Fibroblast of skin of back (primary cell): ENCODE data around the gene UPK1A.
"Not testable (repeated sequence)": the region's sequence is repeated elsewhere in the genome, so short reads cannot be mapped to it uniquely, and the experiment has no call there.

Experiments
- DNase-seq: peaks from one replicate; pipeline ENCODE4 v3.0.0-alpha.2; 2013

UPK1A gene

DNA sequence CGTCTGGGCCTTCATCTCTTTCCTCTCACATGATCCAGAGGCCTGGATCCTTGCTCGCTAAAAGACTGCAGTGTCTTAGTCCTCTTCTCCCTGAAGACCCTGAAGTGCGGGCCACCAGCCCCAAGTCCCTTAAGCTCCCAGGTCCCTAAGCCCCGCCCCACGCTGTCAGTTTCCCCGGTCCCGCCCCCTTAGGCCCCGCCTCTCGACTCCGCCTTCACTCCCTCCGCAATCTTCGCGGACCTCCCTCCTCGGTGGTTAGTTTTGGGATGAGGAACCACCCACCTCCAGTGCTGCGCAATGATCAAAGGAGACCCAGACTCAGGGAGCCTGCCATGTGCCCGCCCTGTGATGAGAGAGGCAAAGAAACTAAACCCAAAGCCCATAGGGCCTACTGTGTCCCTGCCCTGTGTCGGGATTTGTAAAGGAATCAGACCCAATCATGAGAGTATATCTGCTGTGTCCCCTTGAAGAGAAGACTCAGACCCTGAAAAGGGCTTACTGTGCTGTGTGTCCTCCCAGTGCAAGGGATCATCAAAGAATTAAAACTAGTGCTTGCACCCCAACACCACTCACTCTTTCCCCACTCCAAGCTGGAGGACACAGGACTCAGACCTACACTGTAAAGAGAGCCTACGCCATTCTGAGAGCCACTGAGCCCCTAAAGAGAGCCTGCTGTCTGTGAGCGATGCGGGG, 21.2 kb upstream of the UPK1A start:
- DNase-seq, result peak; percentile 59

DNA sequence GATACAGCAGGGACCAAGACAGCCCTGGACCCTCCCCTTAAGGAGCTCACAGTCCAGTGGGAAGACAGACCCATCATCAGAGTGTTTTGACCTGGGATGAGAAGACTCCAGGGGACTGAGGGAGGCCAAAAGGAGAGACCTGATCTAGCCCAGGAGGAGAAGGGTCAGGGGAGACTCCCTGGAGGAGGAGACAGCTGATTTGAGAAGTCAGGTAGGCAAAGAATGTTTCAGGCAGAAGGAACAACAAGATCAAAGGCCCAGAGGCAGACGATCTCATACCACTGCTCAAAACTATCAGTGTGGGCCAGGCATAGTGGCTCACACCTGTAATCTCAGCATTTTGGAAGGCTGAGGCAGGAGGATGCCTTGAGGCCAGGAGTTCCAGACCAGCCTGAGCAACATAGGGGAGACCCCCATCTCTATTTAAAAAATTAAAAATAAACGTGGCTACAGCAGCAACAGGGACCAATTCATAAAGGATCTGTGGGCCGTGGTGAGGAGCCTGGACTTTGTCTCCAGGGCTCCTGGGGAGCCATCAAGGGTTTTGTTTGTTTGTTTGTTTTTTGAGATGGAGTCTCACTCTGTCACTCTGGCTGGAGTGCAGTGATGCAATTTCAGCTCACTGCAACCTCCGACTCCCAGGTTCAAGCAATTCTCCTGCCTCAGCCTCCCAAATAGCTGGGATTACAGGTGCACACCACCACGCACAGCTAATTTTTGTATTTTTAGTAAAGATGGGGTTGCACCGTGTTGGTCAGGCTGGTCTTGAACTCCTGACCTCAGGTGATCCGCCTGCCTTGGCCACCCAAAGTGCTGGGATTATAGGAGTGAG, 20.4 kb upstream of the UPK1A start:
- no peak for DNase-seq

DNA sequence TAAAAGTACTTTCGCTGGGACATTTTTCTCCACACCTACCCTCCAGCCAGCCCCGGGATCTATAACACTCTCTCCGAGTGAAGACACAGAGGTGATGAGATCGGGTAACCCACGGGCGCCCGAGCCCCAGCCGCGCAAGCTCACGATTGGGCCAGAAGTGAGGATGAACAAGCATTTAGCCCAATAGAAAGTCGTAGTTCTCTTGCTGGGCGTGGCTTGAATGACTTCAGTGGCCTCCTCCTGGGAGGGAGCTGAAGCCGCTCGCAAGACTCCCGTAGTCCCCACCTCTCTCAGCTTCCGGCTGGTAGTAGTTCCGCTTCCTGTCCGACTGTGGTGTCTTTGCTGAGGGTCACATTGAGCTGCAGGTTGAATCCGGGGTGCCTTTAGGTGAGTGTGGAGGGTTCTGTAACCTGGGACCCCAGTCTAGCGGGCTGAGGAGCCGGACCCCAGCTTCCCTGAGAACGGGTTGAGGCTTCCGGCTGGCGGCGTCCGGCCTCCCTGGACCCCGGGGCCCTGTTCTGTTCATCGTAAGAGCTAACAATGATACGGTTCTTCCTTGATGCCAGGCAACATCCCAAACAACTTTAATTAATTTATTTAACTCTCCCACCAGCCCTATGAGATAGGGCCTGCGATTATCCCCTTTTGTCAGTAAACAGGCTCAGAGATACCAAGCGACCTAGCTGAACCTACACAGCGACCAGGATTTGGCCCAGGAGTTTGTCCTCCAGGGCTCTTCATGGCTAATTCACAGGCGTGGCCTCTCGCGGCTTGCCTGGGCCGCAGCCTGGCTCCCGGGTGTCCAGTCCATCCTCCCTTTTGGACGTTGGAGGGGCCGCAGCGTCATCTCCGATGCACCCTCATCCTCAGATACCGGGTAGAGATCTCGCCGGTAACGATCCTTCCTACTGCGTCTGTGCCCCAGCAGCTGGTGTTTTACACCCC, 18.0 kb upstream of the UPK1A start, which contains the start of gene COX6B1:
Gene COX6B1, plus strand, starts transcription at position 307 of the 945 bp plus-strand sequence. CDS start 2,921 bp downstream, outside the sequence.
- peak; percentile 98 for DNase-seq

DNA sequence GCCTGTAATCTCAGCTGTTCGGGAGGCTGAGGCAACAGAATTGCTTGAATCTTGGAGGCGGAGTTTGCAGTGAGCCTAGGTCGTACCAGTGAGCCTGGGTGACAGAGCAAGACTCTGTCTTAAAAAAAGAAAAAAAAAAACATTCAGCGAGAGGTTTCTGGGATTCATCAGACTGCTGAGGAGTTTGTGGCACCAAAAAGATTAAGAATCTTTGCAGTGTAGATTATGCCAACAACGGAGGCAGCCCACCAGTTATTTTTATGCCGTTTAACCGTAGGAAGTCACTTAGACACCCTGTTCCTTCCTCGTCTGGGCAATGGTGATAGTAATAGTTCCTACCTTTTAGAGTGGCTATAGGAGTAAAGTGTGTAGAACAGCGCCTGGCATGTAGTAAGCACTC, 15.7 kb upstream of the UPK1A start:
- no peak for DNase-seq

DNA sequence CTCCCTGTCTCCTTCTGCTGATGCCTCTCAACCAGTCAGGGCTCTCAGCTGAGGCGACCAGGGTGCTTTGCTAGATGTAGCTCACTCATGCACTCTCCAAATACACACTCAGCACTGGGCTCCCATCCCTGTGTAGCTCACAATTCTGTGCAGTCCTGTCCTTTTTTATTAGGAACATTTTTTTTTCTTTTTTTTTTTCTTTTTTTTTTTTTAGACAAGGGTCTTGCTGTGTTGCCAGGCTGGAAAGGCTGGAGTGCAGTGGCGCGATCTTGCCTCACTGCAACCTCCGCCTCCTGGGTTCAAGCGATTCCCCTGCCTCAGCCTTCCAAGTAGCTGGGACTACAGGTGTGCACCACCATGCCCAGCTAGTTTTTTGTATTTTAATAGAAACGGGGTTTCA, 11.5 kb upstream of the UPK1A start:
- DNase-seq, result not testable (repeated sequence)

DNA sequence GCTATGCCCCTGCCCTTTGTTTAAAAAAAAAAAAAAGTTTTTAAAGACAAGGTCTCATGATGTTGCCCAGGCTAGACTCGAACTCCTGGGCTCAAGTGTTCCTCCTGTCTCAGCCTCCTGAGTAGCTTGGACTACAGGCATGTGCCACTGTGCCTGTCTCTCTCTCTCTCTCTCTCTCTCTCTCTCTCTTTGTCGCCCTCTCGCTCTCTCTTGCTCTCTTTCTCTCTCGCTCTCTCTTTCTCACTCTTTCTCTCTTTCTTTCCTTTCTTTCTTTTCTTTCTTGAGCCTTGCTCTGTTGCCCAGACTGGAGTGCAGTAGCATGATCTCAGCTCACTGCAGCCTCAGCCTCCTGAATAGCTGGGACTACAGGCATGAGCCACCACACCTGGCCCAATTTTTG, 10.7 kb upstream of the UPK1A start:
- DNase-seq, result no peak

DNA sequence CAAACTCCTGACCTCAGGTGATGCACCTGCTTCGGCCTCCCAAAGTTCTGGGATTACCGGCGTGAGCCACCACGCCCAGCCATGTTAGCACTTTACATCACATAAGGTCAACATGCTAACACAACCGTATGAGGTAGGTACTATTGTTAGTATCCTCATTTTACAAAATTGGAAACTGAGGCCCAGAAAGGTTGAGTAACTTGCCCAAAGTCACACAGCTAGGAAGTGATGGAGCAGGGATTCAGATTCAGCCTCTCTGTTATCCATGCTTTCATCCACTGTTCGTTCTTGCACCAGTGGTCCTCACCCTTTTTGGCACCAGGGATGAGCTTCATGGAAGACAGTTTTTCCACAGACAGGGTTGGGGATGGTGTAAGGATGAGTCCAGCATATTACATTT, 9.6 kb upstream of the UPK1A start:
- DNase-seq, result no peak

DNA sequence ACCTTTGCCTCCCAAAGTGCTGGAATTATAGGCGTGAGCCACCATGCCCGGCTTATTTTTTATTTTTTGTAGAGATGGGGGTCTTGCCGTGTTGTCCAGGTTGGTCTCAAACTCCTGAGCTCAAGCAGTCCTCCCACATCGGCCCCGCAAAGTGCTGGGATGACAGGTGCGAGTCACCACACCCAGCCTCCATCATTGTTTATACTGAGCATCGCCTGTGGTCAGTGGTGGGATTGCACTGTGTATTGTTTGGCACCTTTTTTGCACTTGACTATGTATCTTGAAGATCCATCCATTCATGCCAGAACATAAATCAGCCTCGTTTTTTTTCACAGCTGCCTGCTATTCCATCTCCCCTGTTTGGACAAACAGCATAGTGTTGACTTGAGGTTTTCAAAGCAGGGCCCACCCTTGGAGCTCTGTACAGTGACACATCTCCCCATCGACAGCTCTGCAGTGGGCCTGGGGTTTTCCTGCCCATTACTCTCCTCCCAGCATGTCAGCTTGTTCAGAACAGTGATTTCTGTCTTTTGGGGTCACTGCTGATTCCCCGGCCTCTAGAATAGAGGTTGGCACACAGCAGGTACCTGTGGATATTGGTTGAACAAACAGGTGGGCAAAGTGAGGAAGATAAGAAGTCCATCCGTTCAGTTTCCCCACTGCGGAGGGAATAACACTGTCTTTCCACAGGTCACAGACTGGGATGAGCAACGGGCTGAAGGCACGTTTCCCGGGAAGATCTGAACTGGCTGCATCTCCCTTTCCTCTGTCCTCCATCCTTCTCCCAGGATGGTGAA, 8.2 kb upstream of the UPK1A start:
- DNase-seq, result no peak

DNA sequence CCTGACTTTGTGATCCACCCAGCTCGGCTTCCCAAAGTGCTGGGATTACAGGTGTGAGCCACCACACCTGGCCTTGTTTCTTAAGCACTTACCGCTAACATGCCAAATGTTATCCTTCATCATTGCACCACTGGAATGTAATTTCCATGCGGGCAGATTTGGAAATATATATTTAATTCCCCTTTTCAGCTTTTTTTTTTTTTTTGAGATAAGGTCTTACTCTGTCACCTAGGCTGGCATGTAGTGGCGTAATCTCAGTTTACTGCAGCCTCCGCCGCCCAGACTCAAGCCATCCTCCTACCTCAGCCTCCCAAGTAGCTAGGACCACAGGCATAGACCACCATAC, 4.3 kb upstream of the UPK1A start:
- no peak for DNase-seq

DNA sequence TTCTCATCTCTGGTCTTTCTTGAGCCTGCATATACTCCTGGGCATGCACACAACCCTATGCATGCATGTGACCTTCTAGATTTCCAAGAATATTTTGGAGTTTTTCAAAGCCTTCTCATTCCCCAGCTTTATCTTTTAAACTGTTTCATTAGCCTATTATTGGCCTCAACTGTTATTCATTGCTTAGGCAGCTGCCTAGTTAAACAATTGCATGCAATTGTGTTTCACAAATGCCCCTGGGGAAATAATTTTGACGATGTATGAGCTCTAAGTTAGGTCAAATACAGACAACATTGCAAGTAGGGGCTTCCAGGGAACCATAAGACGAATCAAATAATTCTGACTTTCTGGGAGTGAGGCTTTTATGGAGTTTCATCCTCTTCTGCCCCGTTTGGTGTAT, 2.3 kb upstream of the UPK1A start:
- no peak for DNase-seq

DNA sequence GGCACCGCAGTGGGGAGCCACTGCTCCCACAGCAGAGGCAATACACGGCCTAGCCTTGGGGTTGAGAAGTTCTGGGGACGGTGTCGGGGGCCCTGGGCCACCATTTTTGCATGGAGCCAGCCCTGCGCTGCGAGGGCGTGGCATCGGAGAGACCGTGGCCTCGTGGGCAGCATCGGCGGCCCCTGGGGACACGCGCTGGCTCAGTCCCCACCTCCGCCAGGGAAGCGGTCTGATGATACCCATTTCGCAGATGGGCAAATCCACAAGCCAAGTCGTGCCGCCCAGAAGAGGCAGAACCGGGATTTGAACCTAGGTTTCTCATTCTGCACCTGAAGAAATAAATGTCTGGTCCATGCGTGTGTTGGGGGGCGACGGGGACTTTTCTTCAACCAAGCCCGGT, 1.2 kb upstream of the UPK1A start:
- DNase-seq, result no peak

DNA sequence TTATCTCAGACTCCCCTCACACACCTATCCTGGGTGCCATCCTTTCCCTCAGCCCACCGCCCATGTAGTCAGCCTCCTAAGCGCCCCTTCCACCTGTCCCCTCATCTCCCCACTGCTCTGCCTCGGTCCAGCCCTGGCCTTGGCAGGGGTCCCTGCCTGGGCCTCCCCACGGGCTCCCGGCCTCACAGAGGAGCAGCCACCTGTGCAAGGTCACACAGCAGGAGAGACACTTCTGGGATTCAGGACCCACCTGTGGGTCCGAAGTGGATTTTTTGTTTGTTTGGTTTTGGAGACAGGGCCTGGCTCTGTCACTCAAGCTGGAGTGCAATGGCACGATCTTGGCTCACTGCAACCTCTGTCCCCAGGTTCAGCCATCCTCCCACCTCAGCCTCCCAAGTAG, 713 bp upstream of the UPK1A start:
- no peak for DNase-seq

DNA sequence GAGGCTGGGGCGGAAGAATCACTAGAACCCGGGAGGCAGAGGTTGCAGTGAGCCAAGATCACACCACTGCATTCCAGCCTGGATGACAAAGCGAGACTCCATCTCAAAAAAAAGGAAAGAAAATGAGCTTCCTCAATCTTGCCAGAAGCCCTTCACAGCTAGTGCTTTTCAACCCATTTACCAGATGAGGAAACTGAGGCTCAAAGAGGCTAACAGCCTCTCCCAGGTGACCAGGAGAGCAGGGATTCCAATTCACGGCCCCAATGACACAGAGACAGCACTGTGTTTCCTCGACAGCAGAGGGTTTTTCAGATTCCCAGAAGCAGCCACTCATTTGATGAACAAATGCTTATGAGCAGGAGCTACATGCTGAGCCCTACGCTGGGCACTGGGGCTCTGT, 3.2 kb downstream of the UPK1A start:
- DNase-seq, result no peak

DNA sequence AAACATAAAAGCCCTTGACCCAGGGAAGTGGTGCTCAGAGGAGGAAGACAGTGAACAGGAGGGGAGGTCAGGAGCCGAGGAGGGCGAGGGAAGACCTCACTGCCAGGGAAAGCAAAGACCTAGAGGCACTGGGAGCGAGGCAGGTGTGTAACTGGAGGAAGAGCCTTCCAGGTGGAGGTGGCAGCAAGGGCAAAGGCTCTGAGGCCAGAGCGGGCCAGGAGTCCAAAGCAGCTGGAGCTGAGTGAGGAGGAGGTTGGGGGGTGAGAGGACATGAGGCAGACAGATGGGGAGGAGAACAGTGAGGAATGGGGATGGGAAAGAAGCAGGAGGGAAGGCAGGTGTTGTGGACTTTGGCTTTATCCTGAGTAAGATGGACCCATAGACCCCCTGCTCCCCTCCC, 3.7 kb downstream of the UPK1A start:
- DNase-seq, result no peak

DNA sequence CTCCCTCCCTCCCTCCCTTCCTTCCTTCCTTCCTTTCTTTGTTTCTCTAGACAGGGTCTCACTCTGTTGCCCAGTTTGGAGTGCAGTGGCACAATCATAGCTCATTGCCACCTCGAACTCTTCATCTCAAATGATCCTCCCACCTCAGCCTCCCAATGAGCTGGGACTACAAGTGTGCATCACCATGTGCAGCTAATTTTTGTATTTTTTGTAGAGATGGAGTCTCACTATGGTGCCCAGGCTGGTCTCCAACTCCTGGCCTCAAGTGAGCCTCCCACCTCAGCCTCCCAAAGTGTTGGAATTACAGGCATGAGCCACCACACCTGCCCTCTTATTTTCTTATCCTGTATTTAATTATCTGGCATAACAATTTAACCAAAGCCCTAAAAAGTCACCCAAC, 4.4 kb downstream of the UPK1A start:
- no peak for DNase-seq

DNA sequence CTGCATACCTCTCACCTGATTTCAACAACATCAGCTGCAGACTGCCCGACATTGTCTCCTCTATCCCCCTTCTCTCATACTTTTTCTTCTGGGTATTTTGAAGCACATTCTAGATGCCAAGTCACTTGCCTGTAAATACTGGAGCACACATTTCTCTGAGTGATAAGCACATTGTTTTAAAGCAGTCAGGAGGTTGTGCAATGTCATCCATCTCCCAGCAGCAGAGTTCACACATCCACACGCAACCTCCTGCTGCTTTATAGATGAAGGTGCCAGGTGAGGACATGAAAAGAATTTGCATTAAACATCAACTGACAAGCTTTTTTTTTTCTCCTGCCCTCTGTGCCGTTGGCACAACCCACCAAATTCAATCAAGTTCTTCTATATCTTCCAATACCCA, 5.5 kb downstream of the UPK1A start:
- DNase-seq, result no peak

DNA sequence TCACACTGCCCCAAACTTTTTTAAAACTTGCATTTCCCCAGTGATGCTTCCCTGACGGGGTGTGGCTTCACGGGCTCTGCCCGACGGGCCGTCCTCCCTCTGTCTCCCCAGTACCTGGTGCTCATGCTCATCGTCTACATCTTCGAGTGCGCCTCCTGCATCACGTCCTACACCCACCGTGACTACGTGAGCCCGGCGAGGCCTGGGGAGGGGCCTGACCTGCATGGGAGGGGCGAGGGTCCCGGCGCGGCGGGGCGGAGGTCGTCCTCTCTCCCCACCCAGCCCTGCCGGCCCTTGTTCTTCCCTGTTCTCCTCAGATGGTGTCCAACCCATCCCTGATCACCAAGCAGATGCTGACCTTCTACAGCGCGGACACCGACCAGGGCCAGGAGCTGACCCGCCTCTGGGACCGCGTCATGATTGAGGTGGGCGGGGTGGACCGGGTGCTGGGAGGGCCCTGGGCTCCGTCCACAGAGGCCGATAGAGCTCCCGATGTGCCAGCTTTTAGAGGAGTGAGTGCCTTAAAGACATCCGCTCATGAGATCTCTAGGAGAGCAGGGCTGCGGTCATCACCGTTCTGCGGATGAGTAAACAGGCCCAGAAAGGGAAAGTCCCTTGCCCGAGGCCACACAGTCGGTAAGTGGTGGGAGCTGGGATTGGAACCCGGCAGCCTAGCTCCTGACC, 6.9 kb downstream of the UPK1A start:
- DNase-seq, result peak; percentile 50

DNA sequence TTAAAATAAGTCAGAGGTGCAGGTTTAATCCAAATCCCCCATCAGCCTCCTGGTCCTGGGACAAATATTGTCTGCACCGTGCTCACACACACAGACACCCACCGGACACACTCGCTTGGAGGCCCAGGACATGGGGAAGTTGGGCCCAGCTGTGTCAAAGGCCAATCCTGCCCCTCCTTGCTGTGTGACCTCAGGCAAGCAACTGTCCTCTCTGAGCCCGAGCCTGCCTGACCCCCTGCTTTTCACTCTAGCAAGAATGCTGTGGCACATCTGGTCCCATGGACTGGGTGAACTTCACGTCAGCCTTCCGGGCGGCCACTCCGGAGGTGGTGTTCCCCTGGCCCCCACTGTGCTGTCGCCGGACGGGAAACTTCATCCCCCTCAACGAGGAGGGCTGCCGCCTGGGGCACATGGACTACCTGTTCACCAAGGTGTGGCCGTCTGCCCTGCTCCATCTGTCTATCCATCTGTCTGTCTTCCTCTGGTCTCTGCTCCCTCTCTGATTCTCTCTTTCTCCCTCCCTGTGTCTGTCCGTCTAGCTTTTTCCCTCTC, 9.3 kb downstream of the UPK1A start:
- DNase-seq, result no peak

DNA sequence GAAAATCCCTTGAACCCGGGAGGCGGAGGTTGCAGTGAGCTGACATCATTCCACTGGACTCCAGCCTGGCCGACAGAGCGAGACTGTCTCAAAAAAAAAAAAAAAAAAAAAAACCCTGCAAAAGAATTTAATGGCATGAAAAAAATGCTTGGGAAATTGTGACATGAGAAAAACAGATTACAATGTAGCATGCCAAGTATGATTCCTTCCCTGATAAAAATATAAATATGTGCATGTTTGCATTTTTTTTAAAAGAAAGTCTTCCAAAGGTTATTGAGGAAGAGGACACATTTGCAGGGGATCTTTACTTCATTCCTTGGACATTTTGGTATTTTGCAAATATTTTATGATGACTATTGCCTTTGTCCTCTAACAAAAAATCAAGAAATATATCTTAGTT, 23.5 kb downstream of the UPK1A start:
- DNase-seq, result peak; percentile 59

DNA sequence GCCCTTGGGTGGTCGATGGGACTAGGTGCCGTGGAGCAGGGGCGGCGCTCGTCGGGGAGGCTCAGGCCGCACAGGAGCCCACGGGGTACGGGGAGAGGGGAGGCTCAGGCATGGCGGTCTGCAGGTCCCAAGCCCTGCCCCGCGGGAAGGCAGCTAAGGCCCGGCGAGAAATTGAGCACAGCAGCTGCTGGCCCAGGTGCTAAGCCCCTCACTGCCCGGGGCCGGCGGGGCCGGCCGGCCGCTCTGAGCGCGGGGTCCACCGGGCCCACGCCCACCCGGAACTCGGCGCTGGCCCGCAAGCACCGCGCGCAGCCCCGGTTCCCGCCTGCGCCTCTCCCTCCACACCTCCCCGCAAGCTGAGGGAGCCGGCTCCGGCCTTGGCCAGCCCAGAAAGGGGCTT, 24.8 kb downstream of the UPK1A start:
- DNase-seq, result not testable (repeated sequence)

DNA sequence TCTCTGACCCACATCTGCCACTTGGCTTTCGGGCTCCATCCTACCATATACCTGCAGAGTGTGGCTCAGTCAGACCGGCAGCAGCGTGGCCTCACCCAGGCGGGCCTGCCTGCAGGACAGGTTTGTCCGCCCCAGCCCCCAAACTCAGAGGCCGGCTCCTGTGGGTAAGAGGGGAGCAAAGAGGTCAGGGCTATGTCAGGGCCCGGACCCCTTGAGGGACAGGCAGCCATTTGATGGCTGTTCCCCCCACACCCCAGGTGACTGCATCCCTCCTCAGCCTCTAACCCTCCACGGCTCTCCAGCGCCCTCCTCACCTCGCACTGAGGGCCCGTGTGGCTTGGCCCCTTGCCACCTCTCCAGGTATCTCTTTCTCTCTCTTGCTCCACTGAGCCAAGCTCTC, 25.7 kb downstream of the UPK1A start:
- DNase-seq, result no peak
